T-helper 17 cell (primary cell): ENCODE results near the gene GALK1. TPM values are rescaled to one million over a fixed set of nuclear protein-coding genes. Genes with fewer than 3 reads are reported as not detected.

ENCODE experiments used
- ATAC-seq: fragments of 150-1000 bp; cut with Tn5 transposase; 2 replicates; pipeline ENCODE4 v1.10.0; 2021; ENCODE audit warnings: mild to moderate bottlenecking, moderate library complexity
- DNase-seq, 3 donors: peaks; one replicate each; pipeline versions ENCODE4 v3.0.0 to v3.0.0-alpha.2; 2020 to 2021
- H3K9me3 ChIP-seq: one replicate; pipeline ENCODE4 v1.7.0; 2013; ENCODE audit warnings: low read length, mild to moderate bottlenecking; ENCODE audit not compliant: control insufficient read depth, poor library complexity, severe bottlenecking
- H3K27ac Mint-ChIP-seq: one replicate; pipeline ENCODE4 v1.8.0; 2022; ENCODE audit warnings: mild to moderate bottlenecking, moderate library complexity, mixed read lengths
- H3K27me3 Mint-ChIP-seq: one replicate; pipeline ENCODE4 v1.8.0; 2022; ENCODE audit warnings: mixed read lengths
- H3K36me3 Mint-ChIP-seq: one replicate; pipeline ENCODE4 v1.8.0; 2022; ENCODE audit warnings: low read depth, mixed read lengths
- H3K4me1 Mint-ChIP-seq: one replicate; pipeline ENCODE4 v1.8.0; 2022; ENCODE audit warnings: mild to moderate bottlenecking, mixed read lengths
- H3K4me3 Mint-ChIP-seq: one replicate; pipeline ENCODE4 v1.8.0; 2022; ENCODE audit warnings: mild to moderate bottlenecking, moderate library complexity, mixed read lengths
- total RNA-seq, 4 donors: library from RNA in 2 of 4; stranded (reverse) in 2 of 4; gene quantifications; one replicate each; pipeline ENCODE4 v1.2.3 and lab custom pipeline; 2022 to 2026

The GALK1 gene
- total RNA-seq, 2 donors from 2014 or later: 9.6 to 9.7 TPM

GRCh38 chr17:75803883-75804282, 38.9 kb upstream of the GALK1 start:
- ATAC-seq (no peak), DNase-seq (no peak)
- Mint-ChIP-seq H3K27me3 (no peaks in the 10 kb centered on the region), H3K4me1 (peaks cover 10% of the 10 kb centered on the region), H3K36me3 (no peaks in the 10 kb centered on the region), H3K27ac (no peak overlapping the region), H3K4me3 (no peak overlapping the region)
- H3K9me3 ChIP-seq: no peaks in the 10 kb centered on the region

DNA sequence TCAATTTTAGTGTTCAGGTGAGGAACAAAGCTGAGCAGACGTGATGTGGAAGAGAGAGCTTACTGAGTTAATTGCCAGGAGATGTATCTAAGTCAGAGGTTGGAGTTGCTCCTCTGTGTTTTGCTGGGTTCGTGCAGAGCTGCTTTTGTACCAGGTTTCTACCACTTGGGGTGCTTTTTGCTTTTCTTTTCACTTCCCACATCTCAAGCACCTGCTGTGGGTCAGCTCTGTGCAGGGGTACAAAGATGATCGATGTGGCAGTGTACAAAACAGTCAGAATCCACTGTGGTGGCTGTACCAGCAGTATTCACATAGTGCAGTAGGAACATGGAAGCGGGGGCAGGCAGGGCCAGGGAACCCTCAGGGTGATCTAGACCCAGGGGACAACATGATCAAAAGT, 34.4 kb upstream of the GALK1 start:
- no peak overlapping the region for H3K27ac Mint-ChIP-seq
- H3K36me3 Mint-ChIP-seq: no peaks in the 10 kb centered on the region
- ATAC-seq (no peak), DNase-seq (no peak)
- no peaks in the 10 kb centered on the region for H3K9me3 ChIP-seq
- H3K4me3 Mint-ChIP-seq: no peak overlapping the region
- no peaks in the 10 kb centered on the region for H3K27me3 Mint-ChIP-seq
- H3K4me1 Mint-ChIP-seq: peaks cover 7% of the 10 kb centered on the region

- peaks cover 4% of the 10 kb centered on the region for H3K4me1 Mint-ChIP-seq
- DNase-seq: no peak
- no peaks in the 10 kb centered on the region for H3K9me3 ChIP-seq
- H3K4me3 Mint-ChIP-seq: no peak overlapping the region
- H3K27me3 Mint-ChIP-seq: no peaks in the 10 kb centered on the region
- no peak for ATAC-seq
- H3K36me3 Mint-ChIP-seq: peaks cover 2% of the 10 kb centered on the region
- peak overlapping the region; percentile 32 for H3K27ac Mint-ChIP-seq
Measured at GRCh38 chr17:75795820-75796607, 31.0 kb upstream of the GALK1 start.

DNA sequence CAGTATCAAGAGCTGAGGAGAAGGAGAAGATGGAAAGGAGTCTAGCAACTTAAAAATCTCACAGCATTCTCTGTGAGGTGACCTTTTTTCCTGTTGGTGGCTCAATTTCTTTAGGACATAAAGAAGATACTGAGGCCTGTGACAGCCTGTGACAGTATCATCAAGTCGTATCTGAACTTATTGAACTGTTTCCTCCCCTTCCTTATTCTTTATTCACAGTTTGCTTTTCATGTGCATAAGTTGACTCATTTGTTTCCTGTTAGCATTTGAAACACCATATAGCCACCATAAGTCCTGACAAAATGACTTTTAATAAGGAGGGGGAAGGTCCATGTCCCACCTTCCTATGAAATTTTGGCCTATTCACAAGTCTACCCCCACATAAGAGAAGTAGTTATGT, 28.5 kb upstream of the GALK1 start:
- DNase-seq (no peak), ATAC-seq (no peak)
- Mint-ChIP-seq H3K4me3 (no peak overlapping the region), H3K27ac (peak overlapping the region; percentile 24), H3K4me1 (peaks cover 2% of the 10 kb centered on the region), H3K27me3 (no peaks in the 10 kb centered on the region), H3K36me3 (peaks cover 2% of the 10 kb centered on the region)
- H3K9me3 ChIP-seq: no peaks in the 10 kb centered on the region

DNA sequence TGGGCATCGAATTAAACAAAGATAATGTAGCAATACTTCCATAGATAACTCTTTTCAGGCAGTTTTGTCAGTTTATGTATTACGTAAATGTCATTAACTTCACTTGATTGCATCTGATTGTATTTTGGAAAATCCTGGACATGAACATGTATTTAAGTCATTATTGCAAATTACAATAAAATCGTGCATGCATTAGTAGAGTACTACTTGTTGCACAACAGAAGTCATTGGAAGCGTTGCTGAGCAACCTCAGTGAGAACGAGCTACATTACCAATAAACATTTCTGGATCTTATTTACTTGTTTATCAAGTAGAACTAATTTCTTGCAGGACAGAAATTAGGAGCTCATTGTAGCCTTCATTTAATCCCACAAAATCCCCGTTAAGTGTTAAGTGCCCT, 26.3 kb upstream of the GALK1 start:
- no peak overlapping the region for H3K4me3 Mint-ChIP-seq
- no peak overlapping the region for H3K27ac Mint-ChIP-seq
- H3K27me3 Mint-ChIP-seq: no peaks in the 10 kb centered on the region
- ATAC-seq (no peak), DNase-seq (no peak)
- H3K4me1 Mint-ChIP-seq: peaks cover 2% of the 10 kb centered on the region
- peaks cover 2% of the 10 kb centered on the region for H3K36me3 Mint-ChIP-seq
- H3K9me3 ChIP-seq: no peaks in the 10 kb centered on the region

DNA sequence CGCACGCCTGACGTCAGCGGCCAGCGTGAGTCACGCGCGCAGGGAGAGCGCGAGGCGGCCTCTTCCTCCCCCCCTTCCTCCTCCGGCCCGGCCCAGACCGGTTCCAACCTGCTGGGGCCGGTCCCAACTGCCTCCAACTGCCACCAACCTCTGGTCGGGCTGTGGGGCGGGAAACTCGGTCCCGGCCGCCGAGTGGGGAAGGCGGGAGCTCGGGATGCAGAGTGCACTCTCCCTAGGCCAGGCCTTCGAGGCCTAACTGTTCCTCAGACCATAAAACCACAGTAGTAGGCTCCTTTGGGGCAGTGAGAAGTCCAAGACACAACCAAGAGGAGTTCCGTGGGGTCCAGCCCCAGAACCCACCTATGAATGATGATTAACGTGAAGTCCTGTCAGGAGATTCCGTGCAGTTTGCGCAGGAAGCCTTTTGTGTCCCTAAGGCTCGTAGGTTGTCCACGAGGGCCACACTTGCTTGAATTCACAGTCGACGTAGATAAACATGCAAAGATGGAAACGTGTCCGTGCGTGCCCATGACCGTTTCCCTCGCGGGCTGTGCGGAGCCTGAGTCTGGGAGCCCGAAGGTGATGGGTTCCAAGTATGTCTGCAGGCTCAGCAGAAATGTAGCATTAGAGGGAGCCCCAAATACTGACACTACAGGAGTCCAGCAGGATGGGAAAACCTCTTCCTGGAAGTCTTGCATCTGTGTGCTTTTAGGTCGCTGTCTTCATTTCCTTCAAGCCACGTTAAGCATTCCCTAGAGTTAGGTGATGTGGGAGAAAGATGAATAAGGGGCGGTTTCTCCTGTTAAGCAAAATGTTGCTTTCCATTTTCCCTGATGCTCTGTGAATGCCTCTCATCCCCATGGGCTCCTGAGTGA, 20.3 kb upstream of the GALK1 start:
- Mint-ChIP-seq H3K27me3 (no peaks in the 10 kb centered on the region), H3K36me3 (no peaks in the 10 kb centered on the region), H3K4me3 (peak overlapping the region; percentile 90), H3K27ac (peak overlapping the region; percentile 99), H3K4me1 (peaks cover 20% of the 10 kb centered on the region)
- no peaks in the 10 kb centered on the region for H3K9me3 ChIP-seq
- ATAC-seq (no peak), DNase-seq (peak in 2 of 3 donors; percentile 17 to 77)

- no peaks in the 10 kb centered on the region for H3K27me3 Mint-ChIP-seq
- peaks cover 25% of the 10 kb centered on the region for H3K4me1 Mint-ChIP-seq
- no peaks in the 10 kb centered on the region for H3K9me3 ChIP-seq
- DNase-seq (peak; percentile 86 to 91 (median 88)), ATAC-seq (peak; percentile 75)
- peaks cover 2% of the 10 kb centered on the region for H3K36me3 Mint-ChIP-seq
- H3K27ac Mint-ChIP-seq: peak within 1 kb of the TSS; percentile 99
- peak within 1 kb of the TSS; percentile 90 for H3K4me3 Mint-ChIP-seq
Measured at GRCh38 chr17:75784473-75785015, 19.6 kb upstream of the GALK1 start, which contains the start of gene UNK. UNK (plus strand) TSS chr17:75784806; CDS start chr17:75784881, 75 bp downstream.

GRCh38 chr17:75783803-75784472, 18.9 kb upstream of the GALK1 start:
- H3K4me1 Mint-ChIP-seq: peaks cover 26% of the 10 kb centered on the region
- DNase-seq: no peak

GRCh38 chr17:75783069-75783783, 18.2 kb upstream of the GALK1 start:
- Mint-ChIP-seq H3K27ac (peak overlapping the region; percentile 99), H3K36me3 (peaks cover 8% of the 10 kb centered on the region), H3K4me1 (peaks cover 31% of the 10 kb centered on the region), H3K4me3 (peak overlapping the region; percentile 87), H3K27me3 (no peaks in the 10 kb centered on the region)
- H3K9me3 ChIP-seq: no peaks in the 10 kb centered on the region
- DNase-seq (no peak), ATAC-seq (no peak)

More at GRCh38 chr17:75783803-75784472, 18.9 kb upstream of the GALK1 start:
- ATAC-seq: peak; percentile 0
- peaks cover 3% of the 10 kb centered on the region for H3K36me3 Mint-ChIP-seq
- H3K9me3 ChIP-seq: no peaks in the 10 kb centered on the region
- H3K27ac Mint-ChIP-seq: peak overlapping the region; percentile 99
- H3K4me3 Mint-ChIP-seq: peak overlapping the region; percentile 90
- no peaks in the 10 kb centered on the region for H3K27me3 Mint-ChIP-seq

GRCh38 chr17:75779987-75780889, 15.2 kb upstream of the GALK1 start:
- peaks cover 13% of the 10 kb centered on the region for H3K36me3 Mint-ChIP-seq
- no peaks in the 10 kb centered on the region for H3K27me3 Mint-ChIP-seq
- no peaks in the 10 kb centered on the region for H3K9me3 ChIP-seq
- ATAC-seq (no peak), DNase-seq (no peak)
- peak overlapping the region; percentile 91 for H3K27ac Mint-ChIP-seq
- H3K4me3 Mint-ChIP-seq: peak overlapping the region; percentile 91
- H3K4me1 Mint-ChIP-seq: peaks cover 40% of the 10 kb centered on the region

- H3K27ac Mint-ChIP-seq: peak overlapping the region; percentile 91
- peaks cover 13% of the 10 kb centered on the region for H3K36me3 Mint-ChIP-seq
- DNase-seq (peak; percentile 76 to 90 (median 85)), ATAC-seq (peak; percentile 73)
- peaks cover 37% of the 10 kb centered on the region for H3K4me1 Mint-ChIP-seq
- no peaks in the 10 kb centered on the region for H3K27me3 Mint-ChIP-seq
- no peaks in the 10 kb centered on the region for H3K9me3 ChIP-seq
- H3K4me3 Mint-ChIP-seq: peak overlapping the region; percentile 91
Measured at GRCh38 chr17:75779250-75779986, 14.4 kb upstream of the GALK1 start.
